Stimulated activated CD8-positive, alpha-beta memory T cell treated with anti-CD3 and anti-CD28 coated beads, Interleukin-15, amount 100 ng/mL, for 48 hours (primary cell): Measurements from ENCODE around the gene PSME1.

ENCODE experiments used
- DNase-seq, 2 donors: peaks; one replicate each; pipeline ENCODE4 v3.0.0-alpha.2; 2020; ENCODE audit warnings: low read depth in 2 of 2

Gene PSME1

DNA sequence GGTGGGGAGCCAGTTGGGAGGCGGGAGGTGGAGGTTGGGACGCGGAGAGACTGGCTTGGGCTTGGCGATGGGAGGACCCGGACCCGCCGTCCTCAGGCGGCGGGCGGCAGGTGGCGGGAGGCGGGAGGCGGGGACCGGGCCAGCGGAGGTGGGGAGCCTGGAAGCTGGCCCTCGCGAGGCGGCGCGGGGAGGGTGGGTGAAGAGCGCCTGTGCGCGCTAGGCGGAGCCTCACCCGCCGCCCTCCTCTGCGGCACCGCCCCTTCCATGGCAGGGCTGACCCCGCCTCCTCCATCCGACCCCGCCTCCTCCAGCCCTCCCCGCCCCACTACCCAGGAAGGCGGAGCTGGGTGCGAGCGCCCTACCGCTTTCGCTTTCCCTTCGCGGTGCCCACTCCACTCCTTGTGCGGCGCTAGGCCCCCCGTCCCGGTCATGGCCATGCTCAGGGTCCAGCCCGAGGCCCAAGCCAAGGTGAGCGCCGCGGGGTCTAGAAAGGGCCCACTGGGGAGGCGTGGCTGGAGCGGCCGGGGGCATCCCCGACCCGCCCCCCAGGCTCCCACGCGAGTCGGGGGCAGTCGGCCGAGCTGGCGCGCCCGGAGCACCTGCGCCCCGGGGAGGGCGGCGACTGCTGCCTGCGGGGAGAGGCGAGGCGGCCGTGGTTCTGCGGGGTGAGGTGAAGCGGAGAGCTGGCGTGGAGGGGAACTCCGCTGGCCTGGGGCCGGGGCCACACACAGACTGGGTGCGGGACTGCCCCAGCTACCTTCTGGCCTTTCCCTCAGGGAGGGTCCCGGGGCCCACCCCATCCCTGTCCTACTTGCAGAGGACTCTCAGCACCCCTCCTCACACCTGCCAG, at the start of gene PSME1:
Gene PSME1 (plus strand): TSS at position 361 of the 850 bp plus-strand sequence. CDS start 69 bp downstream, at position 430.
- DNase-seq, result peak; percentile 88 to 90

DNA sequence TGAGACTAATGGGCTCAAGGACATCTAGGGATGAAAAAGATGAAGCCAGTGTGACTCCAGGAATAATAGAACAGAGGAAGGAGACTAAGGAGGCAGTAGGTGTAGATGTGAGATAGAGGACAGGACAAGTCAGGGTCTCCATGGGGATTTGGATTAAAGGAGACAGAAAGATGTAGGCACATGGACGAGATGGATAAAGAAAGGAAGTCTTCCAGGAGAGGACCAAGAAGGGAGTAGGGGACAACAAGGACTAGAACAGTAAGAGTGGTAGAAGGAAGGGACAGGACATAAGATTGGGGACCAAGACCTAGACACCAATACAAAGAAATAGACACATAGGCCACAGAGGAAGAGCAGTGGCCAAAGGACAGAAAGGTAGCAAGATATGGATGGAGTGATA, 49.0 kb upstream of the PSME1 start:
- DNase-seq, result no peak

DNA sequence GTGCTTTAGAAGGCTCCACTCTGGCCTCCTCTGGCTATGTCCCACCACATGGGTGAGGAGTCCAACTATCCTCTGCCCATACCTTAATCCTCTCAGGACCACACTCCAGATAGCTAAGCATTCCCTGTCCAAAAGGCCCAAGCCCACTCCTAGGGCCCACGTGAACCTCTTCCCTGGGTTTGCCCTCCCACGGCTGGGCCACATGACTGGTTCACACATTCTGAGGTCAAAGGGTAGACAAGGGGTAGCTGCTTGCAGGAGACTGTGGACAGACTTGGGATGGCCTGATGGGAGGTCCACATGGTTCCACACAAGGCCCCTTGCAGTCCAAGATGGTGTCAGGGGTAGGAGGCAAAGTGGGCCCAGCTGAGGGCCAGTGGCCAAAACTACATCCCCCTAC, 47.9 kb upstream of the PSME1 start:
- no peak for DNase-seq

DNA sequence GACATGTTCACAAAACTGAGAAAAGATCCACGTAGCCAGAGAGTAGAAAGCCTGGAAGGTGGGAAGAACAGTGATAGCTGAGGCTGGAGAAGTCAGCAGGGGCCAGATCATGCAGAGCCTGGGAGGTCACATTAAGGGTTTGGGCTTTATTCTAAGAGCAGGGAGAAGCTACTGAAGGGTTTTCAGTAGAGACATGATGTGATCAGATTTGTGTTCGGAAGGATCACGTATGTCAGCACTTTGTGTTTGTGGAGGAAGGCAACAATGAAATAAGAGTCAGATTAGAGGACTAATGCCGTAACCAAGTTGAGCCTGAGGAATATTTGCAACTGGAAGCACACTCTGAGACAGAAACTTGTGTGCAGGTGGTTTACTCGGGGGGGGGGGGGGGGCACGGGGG, 46.1 kb upstream of the PSME1 start:
- DNase-seq, result no peak

GRCh38 chr14:24092110-24092504, 43.9 kb upstream of the PSME1 start:
- no peak for DNase-seq

DNA sequence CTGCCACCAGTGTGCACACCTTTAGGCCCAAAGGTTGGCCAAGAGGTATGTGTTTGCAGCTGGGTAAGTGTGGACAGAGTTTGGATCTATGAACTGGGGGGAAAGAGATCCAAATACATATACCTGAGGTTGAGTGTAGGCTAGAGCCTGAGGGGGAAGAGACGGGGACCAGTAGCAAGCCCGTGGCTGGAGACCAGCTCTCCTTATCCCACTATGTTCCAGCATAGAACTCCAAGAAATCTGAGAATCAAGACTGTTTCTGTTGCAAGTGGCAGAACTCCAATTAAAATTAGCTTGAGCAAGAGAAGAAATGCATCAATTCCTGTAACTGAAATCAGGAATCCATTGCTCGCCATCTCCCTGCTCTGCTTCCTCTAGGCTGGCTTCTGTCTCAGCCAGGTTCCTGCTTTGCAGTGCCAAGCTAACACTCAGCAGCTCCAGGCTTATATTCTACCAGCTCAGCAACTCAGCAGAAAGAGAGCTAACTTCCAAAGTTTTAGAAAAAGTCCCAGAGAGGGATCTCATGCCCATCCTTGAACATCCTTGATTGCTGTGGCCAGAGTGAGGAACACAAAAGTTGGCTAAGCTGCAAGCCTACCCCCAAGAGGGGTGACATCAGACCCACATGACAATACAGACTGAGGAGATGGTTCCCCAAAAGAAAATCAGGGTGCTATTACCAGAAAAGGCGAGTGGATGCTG, 43.3 kb upstream of the PSME1 start:
- no peak for DNase-seq

DNA sequence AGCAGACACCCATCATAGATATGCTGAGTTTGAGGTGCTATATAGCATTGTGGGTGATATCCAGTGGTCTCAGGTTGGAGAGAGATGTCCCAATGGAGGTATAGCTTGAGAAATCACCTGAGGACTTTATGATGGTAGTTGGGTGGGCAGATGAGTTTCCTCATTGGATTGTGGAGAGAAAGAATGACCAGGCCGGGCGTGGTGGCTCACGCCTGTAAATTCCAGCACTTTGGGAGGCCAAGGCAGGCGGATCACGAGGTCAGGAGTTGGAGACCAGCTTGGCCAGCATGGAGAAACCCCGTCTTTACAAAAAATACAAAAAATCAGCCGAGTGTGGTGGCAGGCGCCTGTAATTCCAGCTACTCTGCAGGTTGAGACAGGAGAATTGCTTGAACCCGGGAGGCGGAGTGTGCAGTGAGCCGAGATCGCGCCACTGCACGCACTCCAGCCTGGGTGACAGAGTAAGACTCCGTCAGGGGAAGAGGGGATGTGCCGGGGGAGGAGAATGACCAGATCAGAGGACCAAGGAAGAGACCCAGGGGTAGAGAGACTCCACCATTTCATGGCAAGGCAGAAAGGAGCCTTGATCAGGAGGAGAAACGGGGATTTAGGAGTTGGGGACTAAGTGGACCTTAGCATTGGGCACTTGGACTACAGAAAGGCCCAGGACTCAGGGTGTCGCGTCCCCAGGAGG, 42.6 kb upstream of the PSME1 start:
- DNase-seq, result no peak

- DNase-seq, result peak; percentile 88 to 89
Measured at GRCh38 chr14:24093901-24094840, 41.8 kb upstream of the PSME1 start, which contains the start of gene PCK2. TSS of gene PCK2 (plus strand) at chr14:24094311. CDS start at chr14:24094406, 95 bp downstream.

DNA sequence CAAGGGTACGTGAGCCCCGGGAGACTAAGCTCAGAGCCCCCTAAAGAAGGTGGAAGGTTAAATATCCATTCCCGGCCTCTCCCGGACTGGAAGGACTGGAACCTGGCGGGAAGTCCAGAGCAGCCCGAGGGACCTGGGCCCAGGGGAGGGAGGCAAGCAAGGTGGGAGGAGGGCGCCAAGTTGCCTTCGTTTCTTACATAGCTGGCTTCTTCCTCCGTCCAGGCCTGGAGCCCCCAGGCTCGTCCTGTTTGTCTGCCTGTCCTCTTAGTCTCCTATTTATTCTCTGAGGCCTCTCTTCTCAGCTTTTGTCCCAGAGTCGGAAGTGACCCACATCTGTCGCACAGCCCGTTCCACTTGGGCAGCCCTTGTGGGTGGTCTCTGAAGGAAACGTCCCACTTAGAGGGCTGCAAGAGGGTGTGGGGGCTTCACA, 41.1 kb upstream of the PSME1 start:
- DNase-seq, result no peak

GRCh38 chr14:24095271-24096068, 40.5 kb upstream of the PSME1 start:
- DNase-seq, result peak; percentile 61 to 64

GRCh38 chr14:24096545-24097181, 39.3 kb upstream of the PSME1 start:
- no peak for DNase-seq

GRCh38 chr14:24098229-24098926, 37.6 kb upstream of the PSME1 start:
- DNase-seq, result no peak

- no peak for DNase-seq
Measured at GRCh38 chr14:24098927-24099813, 36.8 kb upstream of the PSME1 start.

GRCh38 chr14:24100197-24100981, 35.6 kb upstream of the PSME1 start:
- DNase-seq, result no peak

- no peak for DNase-seq
Measured at GRCh38 chr14:24100982-24101494, 35.0 kb upstream of the PSME1 start.

- DNase-seq, result no peak
Measured at GRCh38 chr14:24102357-24103048, 33.5 kb upstream of the PSME1 start.

GRCh38 chr14:24103451-24103850, 32.5 kb upstream of the PSME1 start:
- DNase-seq, result no peak
